Subcutaneous adipose tissue (tissue), 4 donors: ENCODE data around the gene PEPD. TPM values are rescaled to one million over a fixed set of nuclear protein-coding genes. Genes with fewer than 3 reads are reported as not detected.

Experiments used
- total RNA-seq, 4 donors: library from RNA; depleted of rRNA; stranded (reverse); fragments of >200 nt; gene quantifications; one replicate each; pipeline ENCODE4 v1.1.0, GENCODE V29; 2016
- TF ChIP-seq, protein P1 (sequence below): fragments of 450-650 bp; IDR thresholded peaks from one replicate; pipeline ENCODE4 v1.5.1; 2016; ENCODE audit warnings: low read depth, mild to moderate bottlenecking, control low read depth, antibody characterized with exemption, moderate library complexity

The PEPD gene
- total RNA-seq, 4 donors from 2014 or later = 71.3 to 110 (median 92.6) TPM

DNA sequence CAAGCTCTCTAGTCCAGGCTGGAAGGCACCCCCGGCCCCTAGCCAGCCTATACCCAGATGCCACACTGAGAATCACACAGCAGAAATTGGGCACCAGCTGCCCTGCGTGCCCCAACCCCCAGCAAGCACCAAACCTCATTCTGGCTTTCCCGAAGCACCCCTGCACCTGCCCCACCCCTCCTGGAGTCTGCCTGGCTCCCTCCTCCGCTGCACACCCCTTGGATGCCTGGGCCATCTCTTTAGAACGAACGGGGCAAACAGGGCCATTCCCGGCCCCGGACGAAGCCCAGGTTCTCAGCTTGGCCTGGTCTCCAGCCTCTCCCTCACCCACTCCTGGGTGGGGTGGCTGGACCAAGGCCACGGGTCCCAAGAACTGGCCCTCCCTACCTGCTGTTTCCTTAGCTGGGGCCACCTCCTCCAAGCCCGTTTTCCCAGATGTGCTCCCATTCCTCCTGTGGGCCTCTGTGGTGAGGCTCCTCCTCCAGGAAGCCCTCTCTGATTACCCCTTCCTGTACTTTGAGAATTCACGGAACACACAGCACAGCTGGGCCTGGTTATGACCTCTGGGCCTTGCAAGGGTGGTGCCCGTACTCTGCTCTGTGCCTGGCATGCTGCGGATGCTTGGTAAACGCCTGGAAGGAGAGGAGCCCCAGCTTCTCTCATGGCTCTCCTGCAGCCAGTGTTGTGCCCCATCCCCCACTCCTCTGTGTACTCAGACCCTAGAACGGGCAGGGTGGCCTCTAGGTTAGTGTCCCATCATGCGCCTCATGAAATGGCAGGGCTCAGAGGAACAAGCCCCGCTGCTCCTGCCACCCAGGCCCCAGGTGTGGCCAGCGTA lies 126.6 kb downstream of the PEPD start:
- TF ChIP-seq, protein P1, sequence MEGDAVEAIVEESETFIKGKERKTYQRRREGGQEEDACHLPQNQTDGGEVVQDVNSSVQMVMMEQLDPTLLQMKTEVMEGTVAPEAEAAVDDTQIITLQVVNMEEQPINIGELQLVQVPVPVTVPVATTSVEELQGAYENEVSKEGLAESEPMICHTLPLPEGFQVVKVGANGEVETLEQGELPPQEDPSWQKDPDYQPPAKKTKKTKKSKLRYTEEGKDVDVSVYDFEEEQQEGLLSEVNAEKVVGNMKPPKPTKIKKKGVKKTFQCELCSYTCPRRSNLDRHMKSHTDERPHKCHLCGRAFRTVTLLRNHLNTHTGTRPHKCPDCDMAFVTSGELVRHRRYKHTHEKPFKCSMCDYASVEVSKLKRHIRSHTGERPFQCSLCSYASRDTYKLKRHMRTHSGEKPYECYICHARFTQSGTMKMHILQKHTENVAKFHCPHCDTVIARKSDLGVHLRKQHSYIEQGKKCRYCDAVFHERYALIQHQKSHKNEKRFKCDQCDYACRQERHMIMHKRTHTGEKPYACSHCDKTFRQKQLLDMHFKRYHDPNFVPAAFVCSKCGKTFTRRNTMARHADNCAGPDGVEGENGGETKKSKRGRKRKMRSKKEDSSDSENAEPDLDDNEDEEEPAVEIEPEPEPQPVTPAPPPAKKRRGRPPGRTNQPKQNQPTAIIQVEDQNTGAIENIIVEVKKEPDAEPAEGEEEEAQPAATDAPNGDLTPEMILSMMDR = no peak

DNA sequence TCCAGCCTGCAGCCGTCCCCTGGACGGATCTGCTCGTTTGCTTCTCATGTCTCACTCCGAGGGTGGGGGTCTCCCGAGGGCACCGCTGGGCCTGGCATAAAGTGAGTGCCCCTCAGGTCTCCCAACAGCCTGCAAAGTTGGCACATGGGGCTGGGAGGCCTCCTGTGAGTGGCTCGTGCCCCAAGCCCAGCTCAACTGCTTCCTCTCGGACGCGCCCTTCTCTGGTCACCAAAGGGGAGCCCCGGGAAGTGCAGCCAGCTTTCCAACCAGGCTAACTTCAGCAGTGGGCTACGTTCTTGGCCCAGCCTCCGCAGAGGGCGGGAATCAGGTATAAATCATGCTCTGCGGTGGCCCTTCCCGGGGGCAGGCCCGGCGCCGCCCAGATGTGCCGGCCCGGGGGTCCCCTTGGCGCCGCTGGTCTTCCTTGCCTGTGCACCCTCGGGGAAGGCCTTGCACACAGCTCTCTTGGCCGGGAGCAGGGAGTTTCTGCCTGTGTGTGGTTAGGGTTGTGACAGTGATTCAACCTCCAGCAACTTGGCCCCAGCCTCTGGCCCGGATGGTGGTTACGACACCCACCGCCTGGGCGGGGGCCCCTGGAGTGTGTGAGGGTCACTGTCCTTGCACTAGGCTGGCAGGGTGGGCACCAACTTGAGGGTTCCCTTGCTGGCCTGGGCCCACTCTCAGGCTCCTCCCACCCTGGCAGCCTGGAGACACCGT lies 127.4 kb downstream of the PEPD start:
- TF ChIP-seq, protein P1 = no peak

DNA sequence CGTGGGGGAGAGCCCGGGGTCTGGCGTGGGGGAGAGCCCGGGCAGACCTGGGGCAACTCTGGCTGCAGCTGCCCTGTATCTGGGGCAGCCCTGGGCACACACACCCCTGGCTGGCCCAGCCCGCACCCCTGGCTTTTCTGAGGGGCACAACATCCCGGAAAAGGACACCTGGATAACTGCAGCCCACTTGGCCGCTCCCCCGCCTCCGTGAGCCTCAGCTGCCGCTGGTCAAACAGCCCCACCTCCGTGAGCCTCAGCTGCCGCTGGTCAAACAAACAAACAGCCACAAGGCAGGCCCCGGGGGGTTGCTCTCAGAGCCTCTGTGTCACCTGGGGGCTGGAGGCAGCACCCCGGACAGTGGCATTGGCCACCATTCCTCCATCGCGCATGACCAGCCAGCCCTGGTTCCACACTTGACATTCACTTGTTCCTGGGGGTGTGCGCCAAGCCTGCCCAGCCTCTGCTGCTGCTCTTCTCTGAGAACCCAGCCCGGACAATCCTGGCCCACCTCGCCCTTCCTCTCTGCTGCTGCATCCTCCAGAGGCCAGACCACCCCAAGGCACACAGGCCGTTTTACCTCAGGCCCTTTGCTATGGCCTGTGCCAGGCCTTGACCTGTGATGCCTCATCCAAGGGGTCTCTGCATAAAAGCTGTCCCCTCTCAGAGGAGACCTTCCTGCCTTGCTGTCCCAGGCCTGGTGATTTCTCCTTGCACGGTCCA lies 128.1 kb downstream of the PEPD start:
- TF ChIP-seq, protein P1 = no peak

DNA sequence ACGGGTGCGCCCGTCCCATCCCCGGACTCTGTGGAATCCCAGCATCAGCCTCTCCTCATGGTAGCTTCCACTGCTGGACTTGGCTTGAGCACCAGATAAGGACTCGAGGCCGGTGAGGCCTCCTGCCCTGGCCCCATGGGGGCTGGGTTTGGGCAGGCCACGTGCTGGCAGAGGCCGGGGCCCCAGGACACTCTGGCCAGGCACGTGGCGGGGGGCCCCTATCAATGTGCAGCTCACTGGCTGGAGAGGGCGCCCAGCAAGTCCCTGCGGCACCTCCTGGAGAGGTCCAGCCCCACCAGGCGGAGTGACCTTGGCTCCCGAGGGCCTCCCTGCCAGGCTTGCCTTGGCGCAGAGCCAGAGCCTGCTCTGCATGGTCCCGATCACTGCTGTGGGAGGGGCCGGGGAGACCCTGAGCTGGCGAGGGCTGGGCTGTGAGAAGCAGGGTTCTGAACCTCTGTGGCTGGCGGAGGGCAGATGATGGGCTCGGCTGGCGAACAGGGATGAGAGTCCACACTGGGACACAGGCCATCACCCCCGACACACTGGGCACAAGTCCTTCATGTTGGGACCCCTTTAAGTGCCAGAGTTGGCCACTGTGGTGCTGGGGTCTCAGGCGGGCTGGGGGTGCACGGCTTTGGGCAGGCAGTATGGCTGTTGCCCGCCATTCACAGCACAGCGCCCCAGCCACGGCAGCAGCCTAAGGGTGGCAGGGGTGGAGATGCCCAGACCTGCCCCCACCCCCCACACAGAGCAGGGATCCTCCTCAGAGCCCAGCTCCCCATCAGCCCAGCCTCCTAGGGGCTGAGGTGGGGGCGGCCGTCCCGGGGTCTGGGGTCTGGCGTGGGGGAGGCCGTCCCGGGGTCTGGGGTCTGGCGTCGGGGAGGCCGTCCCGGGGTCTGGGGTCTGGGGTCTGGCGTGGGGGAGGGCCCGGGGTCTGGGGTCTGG lies 129.0 kb downstream of the PEPD start:
- TF ChIP-seq, protein P1 = no peak

DNA sequence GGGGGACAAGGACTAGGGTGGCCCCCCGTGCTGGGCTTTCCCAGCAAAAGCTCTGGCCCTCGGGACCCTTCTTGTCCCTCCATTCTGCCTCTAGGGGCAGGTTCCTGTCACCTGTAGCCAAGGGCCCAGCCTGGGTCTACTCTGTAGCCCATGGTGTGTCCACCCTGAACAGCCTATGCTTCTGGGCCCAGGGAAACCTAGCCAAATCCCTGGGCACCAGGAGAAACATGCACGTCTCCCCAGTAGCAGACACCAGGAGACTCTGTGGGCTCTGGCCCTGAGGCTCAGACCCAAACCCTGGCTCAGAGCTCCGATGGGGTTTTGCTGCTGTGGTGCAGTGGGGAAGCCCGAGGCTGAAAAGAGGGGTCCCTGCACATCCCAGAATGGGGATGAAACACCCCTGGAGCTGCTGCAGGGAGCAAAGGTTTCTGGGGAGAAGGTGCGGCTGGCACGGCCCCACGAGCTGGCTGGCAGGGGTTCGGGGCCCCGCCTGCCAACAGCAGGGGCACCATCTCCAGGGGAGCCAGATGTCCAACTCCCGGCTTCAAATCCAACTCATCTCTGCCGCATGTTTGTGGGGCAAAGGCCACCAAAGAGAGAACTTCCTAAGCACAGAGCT lies 129.9 kb downstream of the PEPD start:
- TF ChIP-seq, protein P1 = no peak

DNA sequence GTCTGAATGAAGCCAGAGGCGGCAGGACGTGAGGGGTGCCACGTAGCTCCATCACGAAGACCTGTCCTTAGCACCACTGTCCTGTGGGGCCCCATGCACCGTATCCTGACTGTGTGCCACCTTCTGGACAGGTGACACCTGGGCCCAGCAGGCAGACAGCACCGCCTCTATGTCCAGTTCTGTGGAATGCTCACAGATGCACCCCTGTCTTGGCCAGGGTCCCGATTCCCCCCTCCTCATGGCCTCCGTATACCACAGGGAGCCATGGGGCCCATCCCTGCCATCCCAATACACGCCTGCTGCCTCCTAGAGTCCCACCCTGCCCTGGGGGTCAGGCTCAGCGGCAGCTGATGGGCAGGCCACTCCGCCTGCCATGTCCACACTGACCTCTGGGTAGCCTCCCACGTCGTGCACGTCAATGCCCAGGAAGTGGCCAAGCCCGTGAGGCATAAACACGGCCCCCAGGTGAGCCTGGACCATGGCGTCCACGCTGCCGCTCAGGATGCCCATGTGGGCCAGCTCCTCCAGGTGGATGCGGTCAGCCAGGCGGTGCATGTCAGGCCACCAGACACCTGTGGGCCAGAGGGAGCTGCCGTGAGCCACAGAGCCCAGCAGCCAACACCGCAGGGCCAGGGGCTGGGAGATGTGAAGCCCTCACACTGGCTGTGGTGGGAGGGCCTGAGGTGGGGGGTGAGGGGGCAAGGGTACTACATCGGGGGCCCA lies 130.5 kb downstream of the PEPD start:
- TF ChIP-seq, protein P1 = no peak
